ENCODE measurements around the gene METRN. TPM values are rescaled to one million over a fixed set of nuclear protein-coding genes. Genes with fewer than 3 reads are reported as not detected.

The METRN gene
- polyA plus RNA-seq, 3 donors = 0.97 to 5.4 (median 1.7) TPM

DNA sequence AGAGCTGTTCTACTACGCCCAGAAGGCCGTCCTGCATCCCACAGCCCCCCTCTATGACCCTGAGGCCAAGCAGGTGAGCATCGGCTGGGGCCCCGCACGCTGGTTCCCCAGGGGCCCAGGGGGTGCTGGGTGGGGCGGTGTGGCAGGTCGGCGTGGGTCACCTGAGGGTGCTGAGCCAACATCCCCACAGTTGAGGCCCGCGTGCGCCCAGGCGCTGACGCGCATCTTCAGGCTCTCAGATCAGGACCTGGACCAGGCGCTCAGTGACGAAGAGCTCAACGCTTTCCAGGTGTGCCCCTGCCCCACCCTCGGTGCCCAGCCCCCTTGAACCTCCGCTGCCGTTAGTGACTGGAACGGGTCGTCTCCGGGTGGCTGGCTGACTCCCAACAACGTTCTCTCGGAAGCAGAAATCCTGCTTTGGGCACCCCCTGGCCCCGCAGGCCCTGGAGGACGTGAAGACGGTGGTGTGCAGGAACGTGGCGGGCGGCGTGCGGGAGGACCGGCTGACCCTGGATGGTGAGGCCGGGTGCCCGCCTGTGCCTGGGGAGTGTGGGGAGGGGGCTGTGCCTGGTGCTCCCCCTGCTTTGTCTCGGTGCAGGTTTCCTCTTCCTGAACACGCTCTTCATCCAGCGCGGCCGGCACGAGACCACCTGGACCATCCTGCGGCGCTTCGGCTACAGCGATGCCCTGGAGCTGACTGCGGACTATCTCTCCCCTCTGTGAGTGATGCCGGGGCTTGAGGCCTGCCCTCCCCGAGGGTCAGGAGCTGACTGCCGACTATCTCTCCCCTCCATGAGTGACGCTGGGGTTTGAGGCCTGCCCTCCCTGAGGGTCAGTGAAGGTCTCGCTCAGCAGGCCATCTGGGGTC lies 44.2 kb upstream of the METRN start:
- no peak overlapping the region for H3K27ac Mint-ChIP-seq
- 95% methylated on average over 47 of the region's 52 CpGs for WGBS (ENCODE audit: insufficient coverage)
- H3K4me2 ChIP-seq (replicated peaks; ENCODE audit: extremely low read depth, low read length, poor library complexity, severe bottlenecking) = no peak overlapping the region

DNA sequence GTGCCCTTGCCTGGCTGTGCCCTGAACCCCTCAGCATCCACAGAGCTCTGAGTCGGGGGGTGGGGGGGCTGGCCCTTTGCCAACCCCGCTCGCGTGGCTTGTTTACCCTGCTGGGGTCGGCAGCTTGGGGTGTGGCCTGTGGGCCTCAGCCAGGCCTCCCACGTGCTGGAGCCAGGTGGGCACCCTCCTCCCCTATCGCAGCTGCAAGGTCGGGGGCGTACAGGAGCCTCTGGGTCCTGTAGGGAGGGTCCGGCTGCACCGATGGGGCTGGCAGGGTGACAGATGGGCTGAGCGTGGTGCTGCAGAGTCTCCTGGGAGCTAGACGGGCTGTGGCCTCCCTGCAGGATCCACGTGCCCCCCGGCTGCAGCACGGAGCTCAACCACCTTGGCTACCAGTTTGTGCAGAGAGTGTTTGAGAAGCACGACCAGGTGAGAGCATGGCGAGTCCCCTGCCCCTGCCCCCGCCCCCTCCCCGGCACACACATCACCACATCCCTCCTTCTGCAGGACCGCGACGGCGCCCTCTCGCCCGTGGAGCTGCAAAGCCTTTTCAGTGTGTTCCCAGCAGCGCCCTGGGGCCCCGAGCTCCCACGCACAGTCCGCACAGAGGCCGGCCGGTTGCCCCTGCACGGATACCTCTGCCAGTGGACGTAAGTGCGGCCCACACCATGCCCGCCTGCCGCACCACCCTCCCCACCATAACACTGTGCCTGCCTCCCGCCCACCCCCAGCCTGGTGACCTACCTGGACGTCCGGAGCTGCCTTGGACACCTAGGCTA lies 43.4 kb upstream of the METRN start:
- 94% methylated on average over 27 of the region's 40 CpGs for WGBS (ENCODE audit: insufficient coverage)
- Histone ChIP-seq H3K36me3 (replicated peaks in 1 of 2; ENCODE audit: control insufficient read depth in 1 of 2, insufficient read depth in 2 of 2, low read length in 2 of 2) (peaks cover 48 to 50% of the 10 kb centered on the region in 2 donors), H3K27me3 (ENCODE audit: control insufficient read depth in 2 of 2, insufficient read depth in 2 of 2, low read length in 2 of 2) (peaks cover 3 to 18% of the 10 kb centered on the region in 2 donors), H4K20me1 (ENCODE audit: insufficient read depth, low read length) (peaks cover 60% of the 10 kb centered on the region), H3K4me1 (ENCODE audit: control insufficient read depth in 1 of 2, insufficient read depth in 2 of 2, low read length in 2 of 2) (peaks cover 24 to 31% of the 10 kb centered on the region in 2 donors), H3K9ac (ENCODE audit: insufficient read depth, low read length, poor library complexity, severe bottlenecking) (no peak overlapping the region), H3K79me2 (ENCODE audit: insufficient read depth, low read length) (peaks cover 20% of the 10 kb centered on the region), H2AFZ (ENCODE audit: insufficient read depth, low read depth, low read length, poor library complexity, severe bottlenecking) (no peak overlapping the region), H3K4me3 (replicated peaks in 1 of 3; ENCODE audit: low read depth in 2 of 3, low read length in 3 of 3) (no peak overlapping the region), H3K9me3 (replicated peaks in 1 of 2; ENCODE audit: control insufficient read depth in 1 of 2, insufficient read depth in 1 of 2, low read length in 2 of 2) (no peaks in the 10 kb centered on the region), H3K27ac (ENCODE audit: low read depth in 1 of 2, low read length in 2 of 2) (no peak overlapping the region), H3K4me2 (replicated peaks; ENCODE audit: extremely low read depth, low read length, poor library complexity, severe bottlenecking) (no peak overlapping the region)
- intact Hi-C loops (cut with micrococcal nuclease) = no loop called here
- Mint-ChIP-seq H3K27me3 (ENCODE audit: low read depth in 3 of 3) (peaks cover 15 to 23% (median 17%) of the 10 kb centered on the region in 3 donors), H3K9me3 (peaks cover 0 to 5% (median 0%) of the 10 kb centered on the region in 7 donors), H3K4me1 (peaks cover 17% of the 10 kb centered on the region), H3K36me3 (peaks cover 30 to 47% of the 10 kb centered on the region in 2 donors), H3K4me3 (no peak overlapping the region), H3K27ac (no peak overlapping the region)
- no peak for DNase-seq
- TF ChIP-seq, protein P1, sequence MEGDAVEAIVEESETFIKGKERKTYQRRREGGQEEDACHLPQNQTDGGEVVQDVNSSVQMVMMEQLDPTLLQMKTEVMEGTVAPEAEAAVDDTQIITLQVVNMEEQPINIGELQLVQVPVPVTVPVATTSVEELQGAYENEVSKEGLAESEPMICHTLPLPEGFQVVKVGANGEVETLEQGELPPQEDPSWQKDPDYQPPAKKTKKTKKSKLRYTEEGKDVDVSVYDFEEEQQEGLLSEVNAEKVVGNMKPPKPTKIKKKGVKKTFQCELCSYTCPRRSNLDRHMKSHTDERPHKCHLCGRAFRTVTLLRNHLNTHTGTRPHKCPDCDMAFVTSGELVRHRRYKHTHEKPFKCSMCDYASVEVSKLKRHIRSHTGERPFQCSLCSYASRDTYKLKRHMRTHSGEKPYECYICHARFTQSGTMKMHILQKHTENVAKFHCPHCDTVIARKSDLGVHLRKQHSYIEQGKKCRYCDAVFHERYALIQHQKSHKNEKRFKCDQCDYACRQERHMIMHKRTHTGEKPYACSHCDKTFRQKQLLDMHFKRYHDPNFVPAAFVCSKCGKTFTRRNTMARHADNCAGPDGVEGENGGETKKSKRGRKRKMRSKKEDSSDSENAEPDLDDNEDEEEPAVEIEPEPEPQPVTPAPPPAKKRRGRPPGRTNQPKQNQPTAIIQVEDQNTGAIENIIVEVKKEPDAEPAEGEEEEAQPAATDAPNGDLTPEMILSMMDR (IDR thresholded peaks at IDR 0.05) = no peak

More for the DNA sequence above, 44.2 kb upstream of the METRN start:
- no peak for DNase-seq
- peaks cover 24 to 31% of the 10 kb centered on the region in 2 donors for H3K4me1 ChIP-seq (ENCODE audit: control insufficient read depth in 1 of 2, insufficient read depth in 2 of 2, low read length in 2 of 2)
- TF ChIP-seq, protein P1 (IDR thresholded peaks at IDR 0.05) = no peak
- no peak overlapping the region for H3K4me3 Mint-ChIP-seq
- peaks cover 0 to 5% (median 0%) of the 10 kb centered on the region in 7 donors for H3K9me3 Mint-ChIP-seq
- intact Hi-C loops (cut with micrococcal nuclease) = no loop called here
- no peak overlapping the region for H2AFZ ChIP-seq (ENCODE audit: insufficient read depth, low read depth, low read length, poor library complexity, severe bottlenecking)
- no peak overlapping the region for H3K9ac ChIP-seq (ENCODE audit: insufficient read depth, low read length, poor library complexity, severe bottlenecking)
- peaks cover 60% of the 10 kb centered on the region for H4K20me1 ChIP-seq (ENCODE audit: insufficient read depth, low read length)
- peaks cover 0 to 10% of the 10 kb centered on the region in 2 donors for H3K27me3 ChIP-seq (ENCODE audit: control insufficient read depth in 2 of 2, insufficient read depth in 2 of 2, low read length in 2 of 2)
- peaks cover 30 to 47% of the 10 kb centered on the region in 2 donors for H3K36me3 Mint-ChIP-seq
- H3K79me2 ChIP-seq (ENCODE audit: insufficient read depth, low read length) = peaks cover 20% of the 10 kb centered on the region
- H3K27ac ChIP-seq (ENCODE audit: low read depth in 1 of 2, low read length in 2 of 2) = no peak overlapping the region
- peaks cover 48 to 50% of the 10 kb centered on the region in 2 donors for H3K36me3 ChIP-seq (replicated peaks in 1 of 2; ENCODE audit: control insufficient read depth in 1 of 2, insufficient read depth in 2 of 2, low read length in 2 of 2)
- peaks cover 9 to 14% (median 10%) of the 10 kb centered on the region in 3 donors for H3K27me3 Mint-ChIP-seq (ENCODE audit: low read depth in 3 of 3)
- H3K4me1 Mint-ChIP-seq = peaks cover 17% of the 10 kb centered on the region
- H3K4me3 ChIP-seq (replicated peaks in 1 of 3; ENCODE audit: low read depth in 2 of 3, low read length in 3 of 3) = no peak overlapping the region
- no peaks in the 10 kb centered on the region for H3K9me3 ChIP-seq (replicated peaks in 1 of 2; ENCODE audit: control insufficient read depth in 1 of 2, insufficient read depth in 1 of 2, low read length in 2 of 2)
